Measurements from ENCODE around the gene CMAS. TPM values are rescaled to one million over a fixed set of nuclear protein-coding genes. Genes with fewer than 3 reads are reported as not detected.

CMAS gene
- total and polyA plus RNA-seq, 12 donors: 33.8 to 162 (median 79.9) TPM

DNA sequence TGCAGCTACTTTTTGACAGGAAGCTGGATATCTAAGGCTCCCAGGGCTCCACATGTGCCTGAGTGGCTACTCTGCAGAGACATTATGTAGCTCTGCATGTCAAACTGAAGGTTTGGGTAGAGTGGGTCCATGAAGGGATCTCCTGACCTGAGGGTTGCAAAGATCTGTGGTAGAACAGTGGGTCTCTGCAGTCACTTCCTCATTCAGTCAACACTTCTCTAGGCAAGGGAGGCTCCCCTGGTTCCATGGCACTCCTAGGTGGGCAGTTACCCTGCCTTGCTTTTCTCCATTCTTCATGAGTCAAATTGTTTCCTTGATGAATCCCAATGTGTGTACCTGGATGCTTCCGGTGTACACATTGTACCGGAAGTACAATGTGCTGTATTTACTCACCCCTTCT is 57.4 kb downstream of the CMAS start:
- no peaks in the 10 kb centered on the region for H3K27me3 ChIP-seq
- no peak for DNase-seq
- peaks cover 0 to 3% of the 10 kb centered on the region in 2 donors for H3K4me1 ChIP-seq (replicated peaks in 1 of 2)
- no peaks in the 10 kb centered on the region for H3K9me3 ChIP-seq (replicated peaks in 1 of 3)
- H3K27ac ChIP-seq: no peak overlapping the region
- H3K4me3 ChIP-seq: no peak overlapping the region
- intact Hi-C loops (cut with DNase I): loop anchor here (5.0 to 10.0 kb wide), 2 partner anchors 221 to 234 kb away; no protein-coding TSS in a partner anchor
- no peaks in the 10 kb centered on the region for H3K36me3 ChIP-seq (replicated peaks in 1 of 2)
- WGBS, 4 donors: 89 to 98% (median 94%) methylated on average over 2 of the region's 2 CpGs
- TF ChIP-seq, protein P1, sequence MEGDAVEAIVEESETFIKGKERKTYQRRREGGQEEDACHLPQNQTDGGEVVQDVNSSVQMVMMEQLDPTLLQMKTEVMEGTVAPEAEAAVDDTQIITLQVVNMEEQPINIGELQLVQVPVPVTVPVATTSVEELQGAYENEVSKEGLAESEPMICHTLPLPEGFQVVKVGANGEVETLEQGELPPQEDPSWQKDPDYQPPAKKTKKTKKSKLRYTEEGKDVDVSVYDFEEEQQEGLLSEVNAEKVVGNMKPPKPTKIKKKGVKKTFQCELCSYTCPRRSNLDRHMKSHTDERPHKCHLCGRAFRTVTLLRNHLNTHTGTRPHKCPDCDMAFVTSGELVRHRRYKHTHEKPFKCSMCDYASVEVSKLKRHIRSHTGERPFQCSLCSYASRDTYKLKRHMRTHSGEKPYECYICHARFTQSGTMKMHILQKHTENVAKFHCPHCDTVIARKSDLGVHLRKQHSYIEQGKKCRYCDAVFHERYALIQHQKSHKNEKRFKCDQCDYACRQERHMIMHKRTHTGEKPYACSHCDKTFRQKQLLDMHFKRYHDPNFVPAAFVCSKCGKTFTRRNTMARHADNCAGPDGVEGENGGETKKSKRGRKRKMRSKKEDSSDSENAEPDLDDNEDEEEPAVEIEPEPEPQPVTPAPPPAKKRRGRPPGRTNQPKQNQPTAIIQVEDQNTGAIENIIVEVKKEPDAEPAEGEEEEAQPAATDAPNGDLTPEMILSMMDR (IDR thresholded peaks at IDR 0.05): no peak
- no peak for TF ChIP-seq POLR2A (IDR thresholded peaks at IDR 0.05)

DNA sequence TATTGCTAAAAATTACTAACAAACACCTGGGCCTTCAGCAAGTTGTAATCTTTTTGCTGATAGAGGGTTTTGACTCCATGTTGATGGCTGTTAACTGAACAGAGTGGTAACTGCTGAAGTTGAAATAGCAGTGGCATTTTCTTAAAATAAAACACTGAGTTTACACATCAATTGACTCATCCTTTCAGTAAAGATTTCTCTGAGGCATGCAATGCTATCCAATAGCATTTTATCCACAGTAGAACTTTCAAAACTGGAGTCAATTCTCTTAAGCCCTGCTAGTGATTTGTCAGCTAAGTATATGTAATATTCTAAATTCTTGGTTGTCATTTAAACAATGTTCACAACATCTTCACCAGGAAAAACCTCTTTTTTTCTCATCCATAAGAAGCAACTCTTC is 59.5 kb downstream of the CMAS start:
- no peak for DNase-seq
- H3K9me3 ChIP-seq (replicated peaks in 1 of 3): no peaks in the 10 kb centered on the region
- H3K27me3 ChIP-seq: no peaks in the 10 kb centered on the region
- intact Hi-C loops (cut with DNase I): loop anchor here in 1 of 2 donors (10.0 kb wide), 1 partner anchor 219 kb away; no protein-coding TSS in a partner anchor
- H3K4me3 ChIP-seq: no peak overlapping the region
- peaks cover 0 to 3% of the 10 kb centered on the region in 2 donors for H3K4me1 ChIP-seq (replicated peaks in 1 of 2)
- H3K27ac ChIP-seq: no peak overlapping the region
- H3K36me3 ChIP-seq (replicated peaks in 1 of 2): no peaks in the 10 kb centered on the region
- TF ChIP-seq, protein P1 (IDR thresholded peaks at IDR 0.05): no peak
- TF ChIP-seq POLR2A (IDR thresholded peaks at IDR 0.05): no peak

DNA sequence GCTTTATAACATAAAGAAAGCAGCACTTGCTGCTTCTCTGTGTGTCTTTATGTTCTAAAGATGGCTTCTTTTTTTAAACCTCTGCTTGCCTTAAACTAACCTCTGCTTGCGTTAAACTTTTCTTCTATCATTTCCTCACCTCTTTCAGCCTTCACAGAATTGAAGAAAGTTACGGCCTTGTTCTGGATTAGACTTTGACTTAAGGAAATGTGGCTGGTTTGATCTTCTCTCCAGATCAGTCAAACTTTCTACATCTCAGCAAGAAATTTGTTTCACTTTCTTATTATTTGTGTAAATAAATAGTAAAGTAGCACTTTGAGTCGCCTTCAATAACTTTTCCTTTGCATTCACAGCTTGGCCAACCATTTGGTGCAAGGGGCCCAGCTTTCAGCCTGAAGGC is 64.2 kb downstream of the CMAS start:
- no peaks in the 10 kb centered on the region for H3K9me3 ChIP-seq (replicated peaks in 1 of 3)
- WGBS, 4 donors: 58 to 77% (median 60%) methylated on average over 3 of the region's 3 CpGs
- no peaks in the 10 kb centered on the region for H3K27me3 ChIP-seq
- peaks cover 0 to 3% of the 10 kb centered on the region in 2 donors for H3K4me1 ChIP-seq (replicated peaks in 1 of 2)
- TF ChIP-seq POLR2A (IDR thresholded peaks at IDR 0.05): no peak
- TF ChIP-seq, protein P1 (IDR thresholded peaks at IDR 0.05): no peak
- no peak for DNase-seq
- no peak overlapping the region for H3K4me3 ChIP-seq
- no peak overlapping the region for H3K27ac ChIP-seq
- intact Hi-C loops (cut with DNase I): no loop called here
- no peaks in the 10 kb centered on the region for H3K36me3 ChIP-seq (replicated peaks in 1 of 2)

Other genes with a start within 250 kb of the CMAS start
- 10 to 100 TPM; 10.5 to 35.0 (median 26.0) TPM for gene ABCC9, start 104.8 kb upstream of the CMAS start, total RNA-seq
- 1 to 10 TPM; 2.1 to 4.4 (median 3.2) TPM for gene ABCC9, start 104.8 kb upstream of the CMAS start, polyA plus RNA-seq